Measurements from ENCODE around the gene GRPEL2.

GRPEL2 gene, protein sequence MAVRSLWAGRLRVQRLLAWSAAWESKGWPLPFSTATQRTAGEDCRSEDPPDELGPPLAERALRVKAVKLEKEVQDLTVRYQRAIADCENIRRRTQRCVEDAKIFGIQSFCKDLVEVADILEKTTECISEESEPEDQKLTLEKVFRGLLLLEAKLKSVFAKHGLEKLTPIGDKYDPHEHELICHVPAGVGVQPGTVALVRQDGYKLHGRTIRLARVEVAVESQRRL

DNA sequence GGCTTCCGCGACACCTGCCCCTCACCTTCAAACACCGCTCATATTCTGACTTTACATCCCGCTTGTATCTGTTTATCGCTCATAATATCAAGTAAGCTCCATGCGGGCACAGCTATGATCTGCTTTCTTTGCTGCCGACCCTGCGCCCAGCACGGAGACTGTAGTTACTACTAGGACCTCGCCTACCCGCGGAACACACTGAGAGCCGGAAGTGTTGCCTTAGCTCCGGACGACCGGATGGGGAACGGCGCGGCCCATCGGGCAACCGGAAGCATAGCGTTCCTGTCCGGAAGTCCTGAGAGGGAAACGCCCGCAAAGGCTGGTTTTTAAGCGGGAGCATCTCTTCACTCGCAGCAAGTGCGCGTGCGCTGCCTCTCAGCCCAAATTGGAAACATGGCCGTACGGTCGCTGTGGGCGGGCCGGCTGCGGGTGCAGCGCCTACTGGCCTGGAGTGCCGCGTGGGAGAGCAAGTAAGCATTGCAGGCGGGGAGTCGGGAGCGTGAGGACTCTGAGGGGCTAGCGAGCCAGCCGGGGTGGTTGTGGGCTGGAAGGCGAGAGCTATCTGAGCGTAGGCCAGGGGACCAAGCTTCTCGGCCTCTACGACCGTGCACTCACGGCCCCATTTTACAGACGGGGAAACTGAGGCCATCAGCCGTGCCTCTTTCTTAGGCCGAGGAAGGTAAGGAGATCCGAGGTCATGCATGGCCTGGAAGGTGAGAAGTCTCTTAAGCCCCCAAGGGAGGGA, at the start of gene GRPEL2:
Gene GRPEL2, plus strand, starts transcription at position 353 of the 745 bp plus-strand sequence. Its CDS starts 41 bp downstream, at position 394.
- DNase-seq (ENCODE audit: low read depth, low spot score), result peak; percentile 97

DNA sequence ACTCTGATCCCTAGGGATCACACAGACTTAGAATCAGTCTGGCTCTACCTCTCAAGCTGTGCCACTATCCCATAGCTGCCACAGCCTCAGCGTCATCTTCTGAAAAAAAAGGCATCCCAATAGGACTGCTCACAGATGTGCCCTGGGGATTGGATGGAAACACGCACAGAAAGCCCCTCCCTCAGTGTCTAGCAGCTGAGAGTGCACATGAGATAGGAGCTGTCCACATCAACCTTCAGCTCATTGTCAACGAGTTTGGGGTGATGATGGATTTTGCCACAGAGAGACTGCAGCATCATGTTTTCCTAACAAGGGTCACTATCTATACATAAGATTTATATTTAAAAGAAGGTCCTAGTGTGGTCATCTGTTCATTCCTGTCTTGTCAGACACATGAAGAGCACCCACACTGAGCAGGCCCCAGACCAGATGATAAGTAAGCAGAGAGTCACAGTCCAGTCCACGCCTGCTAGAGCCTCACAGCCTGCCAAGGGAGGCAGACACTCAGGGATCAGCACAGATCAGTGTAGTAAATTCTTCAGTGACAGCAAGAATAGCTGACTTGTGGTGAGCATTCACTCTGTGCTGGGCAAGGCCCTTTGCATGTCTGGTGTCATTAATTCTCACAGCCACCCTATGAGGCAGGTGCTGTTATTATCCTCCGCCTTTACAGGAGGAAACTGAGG, 47.8 kb upstream of the GRPEL2 start:
- no peak for DNase-seq (ENCODE audit: low read depth, low spot score)

DNA sequence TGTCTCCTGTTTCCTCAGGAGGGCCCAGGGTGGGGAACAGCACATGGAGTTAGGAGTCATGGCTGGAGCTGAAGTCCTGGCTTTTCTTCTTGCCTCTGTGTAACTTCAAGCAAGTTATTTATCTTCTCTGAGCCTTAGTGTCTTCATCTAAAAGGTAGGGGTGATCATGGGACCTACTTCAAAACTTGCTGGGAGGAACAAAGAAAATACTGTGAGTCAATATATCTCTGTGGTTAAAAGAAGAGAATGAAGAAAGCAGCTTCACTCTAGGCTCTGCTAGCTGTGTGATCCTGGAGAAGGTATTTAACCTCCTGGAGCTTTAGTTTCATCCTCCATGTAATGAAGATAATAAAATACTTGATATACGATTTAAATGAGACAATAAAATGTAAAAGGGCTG, 47.1 kb upstream of the GRPEL2 start:
- DNase-seq (ENCODE audit: low read depth, low spot score), result no peak

DNA sequence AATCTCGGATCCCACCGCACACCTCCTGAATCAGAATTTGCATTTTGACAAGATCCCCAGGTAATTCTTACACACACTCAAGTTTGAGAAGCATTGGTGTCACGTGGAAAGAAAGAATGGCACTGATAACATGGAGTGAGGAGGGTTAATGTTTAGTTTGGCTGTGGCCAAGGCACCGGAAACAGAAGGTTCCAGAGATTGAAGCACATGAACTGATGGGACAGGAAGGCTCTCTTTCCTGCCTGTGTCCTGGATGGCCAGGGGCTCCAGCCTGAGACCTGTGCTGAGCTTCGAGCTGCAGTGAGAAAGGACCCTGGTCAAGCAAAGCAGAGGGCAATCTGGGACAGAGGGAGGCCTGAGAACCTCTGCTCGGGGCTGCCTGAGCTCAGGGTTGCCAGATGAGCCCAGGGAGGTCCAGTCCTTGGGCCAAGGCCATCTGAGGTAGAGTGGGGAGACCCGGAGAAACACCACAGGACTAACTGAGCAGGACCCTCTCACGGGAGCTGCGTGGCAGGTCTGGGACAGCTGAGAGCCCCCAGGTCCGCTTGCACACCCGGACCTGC, 46.4 kb upstream of the GRPEL2 start:
- DNase-seq (ENCODE audit: low read depth, low spot score), result no peak

DNA sequence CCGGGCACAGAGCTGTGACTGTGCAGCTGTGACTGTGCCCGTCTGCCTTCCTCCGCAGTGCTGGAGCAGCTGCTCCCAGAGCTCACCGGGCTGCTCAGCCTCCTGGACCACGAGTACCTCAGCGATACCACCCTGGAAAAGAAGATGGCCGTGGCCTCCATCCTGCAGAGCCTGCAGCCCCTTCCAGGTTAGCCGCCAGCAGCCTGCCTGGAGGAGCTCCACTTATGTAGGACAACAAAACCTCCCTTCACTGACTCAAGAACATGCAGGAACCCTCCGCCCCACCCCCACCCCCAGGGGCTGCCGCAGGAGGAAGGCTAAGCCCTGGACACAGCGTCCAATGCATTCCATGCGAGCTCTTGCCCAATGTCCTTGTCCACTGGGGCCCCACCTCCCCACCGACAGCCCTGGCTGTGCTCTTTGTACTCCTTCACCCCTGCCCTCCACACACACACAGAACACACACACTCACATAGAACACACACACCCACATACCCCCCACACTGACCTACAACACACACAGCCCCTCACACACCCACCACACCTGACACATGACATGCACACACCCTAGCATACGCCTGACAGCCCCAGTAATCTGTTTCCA, 45.7 kb upstream of the GRPEL2 start:
- peak; percentile 27 for DNase-seq (ENCODE audit: low read depth, low spot score)

DNA sequence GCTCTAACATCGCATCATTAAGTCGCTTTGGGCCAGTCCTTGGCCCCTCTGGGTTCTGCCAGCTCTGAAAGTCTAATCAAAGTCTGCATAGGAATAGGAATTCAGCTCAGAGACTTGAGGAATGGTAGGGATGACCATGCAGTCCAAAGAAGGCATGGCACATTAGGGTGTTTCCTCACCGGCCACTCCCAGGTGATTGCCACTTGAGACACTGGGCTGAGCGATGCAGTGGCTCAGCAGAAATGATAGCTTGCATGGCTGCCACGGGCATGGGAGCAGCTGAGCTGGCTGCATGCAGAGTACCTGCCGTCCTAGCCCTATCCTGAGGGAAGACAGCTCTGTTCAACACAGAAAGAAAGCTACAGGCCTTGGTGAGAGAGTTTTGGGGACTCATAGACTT, 44.9 kb upstream of the GRPEL2 start:
- DNase-seq (ENCODE audit: low read depth, low spot score), result no peak

DNA sequence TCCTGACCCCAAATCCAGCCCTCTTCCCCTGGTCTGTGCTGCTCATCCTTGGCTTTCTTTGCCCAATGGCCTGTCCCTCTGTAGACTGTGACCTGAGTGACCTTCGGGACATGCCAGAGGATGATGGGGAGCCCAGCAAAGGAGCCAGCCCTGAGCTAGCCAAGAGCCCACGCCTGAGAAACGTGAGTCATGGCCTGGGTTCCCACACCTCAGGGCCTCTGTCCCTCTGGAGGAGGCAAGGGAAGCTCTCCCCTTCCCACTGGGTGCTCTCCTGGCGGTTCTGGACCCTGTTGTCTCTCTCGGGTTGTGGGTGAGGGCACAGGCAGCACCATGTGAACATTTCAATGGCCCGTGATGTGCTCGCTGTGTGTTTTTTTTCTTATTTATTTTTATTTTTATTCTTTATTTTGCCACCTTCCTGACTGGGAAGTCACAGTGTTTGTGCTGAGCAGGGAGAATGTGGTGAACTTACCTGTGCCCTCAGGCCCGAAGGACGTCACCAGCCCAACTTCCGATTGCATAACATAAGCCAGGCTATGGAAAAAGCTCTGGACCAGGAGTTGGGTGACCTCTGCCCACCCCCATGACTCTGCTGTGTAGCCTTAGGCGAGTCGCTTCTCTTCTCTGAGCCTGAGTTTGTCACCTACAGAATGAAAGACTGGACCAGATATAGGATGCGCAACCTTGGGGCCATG, 44.1 kb upstream of the GRPEL2 start:
- peak; percentile 32 for DNase-seq (ENCODE audit: low read depth, low spot score)

DNA sequence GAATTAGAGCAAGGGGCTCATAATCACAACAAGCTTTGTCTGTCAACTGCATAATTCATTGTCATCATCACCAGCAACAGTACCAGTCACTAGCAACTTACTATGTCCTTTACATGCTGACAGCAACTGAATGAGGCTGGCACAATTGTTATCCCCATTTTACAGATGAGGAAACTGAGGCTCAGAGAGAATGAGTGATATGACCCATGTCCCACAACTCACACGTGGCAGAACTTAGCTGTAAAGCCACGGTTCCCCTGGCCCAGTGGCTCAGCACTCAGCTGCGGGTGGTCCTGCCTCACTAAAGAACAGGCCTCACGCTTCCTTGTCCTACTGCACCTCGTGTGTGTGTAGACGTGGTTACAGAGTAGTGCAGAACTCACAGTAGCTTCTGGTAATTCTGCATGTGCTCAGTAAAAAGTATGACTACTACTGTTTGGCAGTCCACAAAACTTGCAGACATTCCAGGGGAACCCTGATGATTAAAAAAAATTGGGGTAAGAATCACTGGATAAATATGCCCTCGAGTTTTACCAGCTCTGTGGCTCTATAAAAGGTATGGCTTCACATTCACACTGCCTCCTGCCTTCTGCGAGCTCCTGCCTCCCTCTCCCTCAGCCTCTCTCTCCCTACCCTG, 43.4 kb upstream of the GRPEL2 start:
- no peak for DNase-seq (ENCODE audit: low read depth, low spot score)

DNA sequence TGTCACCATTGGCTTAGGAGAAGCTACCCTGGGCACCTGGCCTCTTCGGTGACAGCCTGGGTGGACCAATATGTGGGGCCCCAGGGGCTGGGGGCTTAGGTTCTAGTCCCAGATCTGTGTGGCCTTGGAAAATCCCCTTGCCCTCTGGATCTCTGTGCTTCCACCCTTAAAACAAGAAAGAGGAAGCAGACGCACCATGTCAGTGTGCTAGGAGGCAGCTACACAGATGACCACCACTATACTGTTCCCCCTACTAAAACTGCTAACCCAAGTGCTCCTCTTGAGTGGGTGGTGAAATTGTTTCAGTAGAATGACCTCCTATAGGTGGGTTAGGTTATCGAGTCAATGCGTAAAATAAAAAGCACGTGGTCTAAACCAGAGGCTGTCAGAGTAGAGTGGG, 42.7 kb upstream of the GRPEL2 start:
- DNase-seq (ENCODE audit: low read depth, low spot score), result no peak

DNA sequence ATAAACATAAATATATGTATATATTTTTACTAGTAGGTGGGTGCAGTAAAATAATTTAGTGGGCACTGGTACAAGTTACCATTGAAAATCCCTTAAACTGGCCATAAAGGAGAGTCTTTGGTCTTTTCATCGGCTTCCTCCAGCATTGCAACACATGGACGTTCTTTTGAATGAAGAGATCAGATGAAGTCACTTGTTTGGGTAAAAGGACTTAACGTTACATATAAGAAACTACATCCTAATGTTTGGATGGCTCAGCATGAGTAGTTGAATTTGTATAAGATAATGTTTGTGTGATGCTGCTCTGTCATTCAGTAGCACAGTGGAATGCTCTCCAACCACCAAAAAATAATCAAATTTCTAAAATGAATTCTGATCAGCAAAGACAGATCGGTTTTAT, 42.1 kb upstream of the GRPEL2 start:
- DNase-seq (ENCODE audit: low read depth, low spot score), result no peak

DNA sequence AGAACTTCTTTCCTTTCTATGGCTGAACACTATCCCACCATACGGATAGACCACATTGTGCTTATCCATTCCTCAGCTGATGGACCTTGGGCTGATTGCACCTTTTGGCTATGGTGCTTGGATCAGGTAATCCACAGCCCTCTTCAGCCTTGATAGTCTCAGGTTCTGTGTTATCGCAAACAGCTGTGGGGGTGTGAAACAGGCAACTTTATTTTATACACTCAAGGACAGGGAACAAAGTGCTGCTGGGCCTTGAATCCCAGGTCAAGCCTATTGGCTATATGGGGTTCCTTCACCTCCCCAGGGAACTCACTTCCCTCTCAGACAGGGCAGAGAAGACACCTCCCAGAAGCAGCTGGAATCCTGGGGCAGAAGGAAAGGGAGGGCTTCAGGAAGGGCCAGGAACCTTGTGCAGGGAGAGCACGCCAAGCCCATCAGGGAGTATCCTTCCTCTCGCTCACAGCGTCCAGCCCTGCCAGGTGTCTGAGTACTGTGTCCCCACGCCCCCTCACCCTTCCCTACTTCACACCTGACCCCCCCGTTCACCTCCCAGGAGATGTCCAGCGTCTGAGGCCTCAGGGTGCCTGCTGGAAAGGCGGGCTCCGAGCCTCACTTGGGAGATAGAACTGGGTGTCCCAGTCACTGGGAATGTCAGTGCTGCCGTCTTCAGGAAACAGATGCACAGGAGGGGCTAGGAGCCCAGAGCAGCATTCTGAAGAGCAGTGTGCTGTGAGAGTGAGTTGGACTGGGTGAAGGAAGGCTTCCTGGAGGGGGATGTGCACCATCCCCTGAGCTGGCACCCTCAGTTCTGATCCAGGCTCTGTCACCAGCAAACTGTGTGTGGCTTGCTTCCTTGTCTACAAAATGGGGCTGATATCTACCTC, 40.9 kb upstream of the GRPEL2 start:
- no peak for DNase-seq (ENCODE audit: low read depth, low spot score)

DNA sequence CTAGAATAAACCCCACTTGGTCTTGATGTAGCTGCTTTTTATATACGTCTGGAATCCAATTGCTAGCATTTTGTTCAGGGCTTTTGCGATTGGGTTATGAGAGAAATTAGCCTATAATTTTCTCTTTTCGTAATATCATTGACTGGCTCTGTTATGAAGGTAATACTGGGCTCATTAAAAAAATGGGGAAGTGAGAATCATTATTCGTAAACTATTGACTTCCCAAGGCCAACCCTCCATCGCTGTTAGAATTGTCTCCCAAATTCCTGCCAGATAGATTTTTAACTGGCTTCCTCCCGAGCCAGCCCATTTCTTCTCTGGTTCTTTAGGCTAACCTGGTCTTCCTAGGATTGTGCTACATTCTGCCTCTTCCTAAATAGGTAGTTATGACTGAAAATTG, 35.9 kb upstream of the GRPEL2 start:
- DNase-seq (ENCODE audit: low read depth, low spot score), result no peak

DNA sequence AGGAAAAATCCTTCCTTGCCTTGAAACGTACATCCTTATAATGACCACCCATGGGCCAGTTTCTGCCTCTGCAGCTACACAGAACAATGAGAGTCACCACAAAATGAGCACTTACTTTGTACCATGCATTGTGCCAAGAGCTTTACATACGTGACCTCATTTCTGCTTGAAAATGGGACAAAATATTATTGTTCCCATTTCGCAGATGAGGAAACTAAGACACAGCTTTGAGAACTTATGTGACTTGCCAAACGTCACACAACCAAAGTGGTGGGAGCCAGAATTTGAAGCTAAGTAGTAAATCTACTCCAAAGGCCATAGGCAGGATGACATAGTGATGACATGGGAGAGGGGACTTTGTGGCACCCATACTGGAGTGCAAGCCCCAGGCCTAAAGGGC, 34.8 kb upstream of the GRPEL2 start:
- no peak for DNase-seq (ENCODE audit: low read depth, low spot score)

DNA sequence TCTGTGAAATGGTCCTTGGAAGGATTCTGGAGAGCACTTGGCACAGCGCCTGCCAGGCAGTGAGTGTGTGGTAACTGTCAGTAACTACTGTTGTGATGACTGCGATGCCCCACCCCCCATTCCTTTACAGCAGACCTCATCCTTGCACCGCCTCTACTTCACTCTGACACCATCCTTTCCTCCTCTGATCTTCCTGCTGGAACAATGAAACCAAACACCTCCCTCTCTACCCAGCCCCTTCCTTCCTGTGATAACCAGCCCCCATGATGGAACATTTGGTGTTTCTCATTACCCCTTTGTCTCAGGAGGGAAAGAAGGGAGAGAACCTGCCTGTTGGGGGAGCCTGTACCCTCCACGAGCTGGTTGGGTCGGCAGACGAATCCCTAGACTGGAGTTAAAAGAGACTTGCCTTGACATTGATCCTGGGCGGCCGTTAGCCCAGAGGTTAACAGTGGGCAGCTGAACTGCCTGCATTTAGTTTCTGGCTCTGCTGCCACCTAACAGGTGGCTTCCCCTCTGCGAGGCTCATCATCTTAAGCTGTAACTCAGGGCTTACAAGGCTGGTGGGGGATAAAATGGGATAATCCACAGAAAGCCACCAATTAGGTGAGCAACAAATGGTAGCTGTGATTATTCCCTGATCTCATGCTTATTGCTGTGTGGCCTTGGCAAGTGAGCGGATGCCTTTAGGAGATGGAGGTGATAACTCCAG, 34.2 kb upstream of the GRPEL2 start:
- peak; percentile 42 for DNase-seq (ENCODE audit: low read depth, low spot score)

DNA sequence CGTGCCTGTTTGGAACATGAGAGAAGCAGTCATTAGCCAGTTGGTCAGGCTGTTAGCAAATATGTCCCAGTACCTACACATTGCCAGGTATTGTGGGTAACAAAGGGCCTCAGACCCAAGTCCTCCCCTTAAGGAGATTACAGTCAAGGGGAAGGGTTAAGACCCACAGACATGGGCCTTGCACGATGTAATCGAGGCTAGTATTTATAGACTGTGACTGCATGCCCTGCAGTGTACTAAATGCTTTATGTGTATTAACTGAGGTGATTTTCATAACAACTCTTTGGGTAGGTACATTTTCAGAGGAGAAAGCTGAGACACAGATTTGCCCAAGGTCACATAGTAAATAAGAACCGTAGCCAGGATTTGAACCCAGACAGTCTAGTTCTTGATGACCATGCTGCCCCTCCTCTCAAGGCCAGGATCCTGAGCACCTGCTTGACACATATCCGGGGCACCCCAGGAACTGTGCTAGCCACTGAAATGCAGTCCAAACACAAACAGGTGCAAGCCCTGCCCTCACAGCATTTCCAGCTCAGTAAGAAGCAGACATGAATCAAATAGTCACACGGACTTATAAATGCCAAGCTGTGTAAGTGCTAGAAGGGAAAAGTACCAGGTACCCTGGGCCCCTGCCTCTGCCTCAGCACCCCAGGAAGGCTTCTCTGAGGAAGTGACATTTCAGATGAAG, 32.0 kb upstream of the GRPEL2 start:
- no peak for DNase-seq (ENCODE audit: low read depth, low spot score)

DNA sequence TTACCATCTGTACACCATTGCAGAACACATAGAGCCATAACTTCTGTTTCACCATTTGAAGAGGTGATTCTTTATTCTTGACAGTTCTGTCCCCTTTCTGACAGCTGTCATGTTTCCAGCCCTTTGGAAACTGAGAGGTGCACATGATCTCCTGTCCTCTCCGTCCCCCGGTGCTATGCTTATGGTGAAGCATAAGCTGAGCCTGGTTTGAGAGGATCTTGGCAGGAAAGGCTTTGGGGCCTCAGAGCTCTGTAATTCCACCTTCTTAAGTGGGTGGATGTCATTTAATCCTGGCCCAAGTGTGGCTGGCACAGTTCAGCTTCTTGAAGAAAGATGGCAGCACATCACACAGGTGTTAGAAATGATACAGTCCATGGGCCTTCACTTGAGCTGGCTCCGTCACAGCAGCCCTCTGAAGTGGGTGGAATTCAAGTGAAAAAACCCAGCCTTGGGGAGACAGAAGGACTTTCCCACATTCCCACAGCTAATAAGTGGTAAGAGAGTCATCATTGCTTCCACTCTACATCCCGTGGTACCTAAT, 30.7 kb upstream of the GRPEL2 start:
- no peak for DNase-seq (ENCODE audit: low read depth, low spot score)

DNA sequence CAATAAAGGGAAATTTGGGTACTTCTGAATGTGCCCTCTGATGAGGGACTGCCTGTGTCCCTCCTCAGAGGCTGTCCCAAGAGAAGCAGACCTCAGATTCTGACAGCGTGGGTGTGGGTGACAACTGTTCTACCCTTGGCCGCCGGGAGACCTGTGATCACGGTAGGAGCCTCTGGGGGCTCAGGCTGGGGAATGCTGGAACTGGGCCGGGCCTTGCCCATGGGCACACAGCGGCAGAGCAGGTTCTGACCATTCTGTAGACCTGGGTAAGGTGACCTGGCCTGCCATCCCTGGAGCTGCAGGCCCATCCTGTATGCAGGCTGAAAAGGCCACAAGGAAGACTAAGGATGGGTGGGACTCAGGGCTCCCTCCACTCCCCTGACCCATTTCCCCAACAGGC, 29.5 kb upstream of the GRPEL2 start:
- no peak for DNase-seq (ENCODE audit: low read depth, low spot score)

DNA sequence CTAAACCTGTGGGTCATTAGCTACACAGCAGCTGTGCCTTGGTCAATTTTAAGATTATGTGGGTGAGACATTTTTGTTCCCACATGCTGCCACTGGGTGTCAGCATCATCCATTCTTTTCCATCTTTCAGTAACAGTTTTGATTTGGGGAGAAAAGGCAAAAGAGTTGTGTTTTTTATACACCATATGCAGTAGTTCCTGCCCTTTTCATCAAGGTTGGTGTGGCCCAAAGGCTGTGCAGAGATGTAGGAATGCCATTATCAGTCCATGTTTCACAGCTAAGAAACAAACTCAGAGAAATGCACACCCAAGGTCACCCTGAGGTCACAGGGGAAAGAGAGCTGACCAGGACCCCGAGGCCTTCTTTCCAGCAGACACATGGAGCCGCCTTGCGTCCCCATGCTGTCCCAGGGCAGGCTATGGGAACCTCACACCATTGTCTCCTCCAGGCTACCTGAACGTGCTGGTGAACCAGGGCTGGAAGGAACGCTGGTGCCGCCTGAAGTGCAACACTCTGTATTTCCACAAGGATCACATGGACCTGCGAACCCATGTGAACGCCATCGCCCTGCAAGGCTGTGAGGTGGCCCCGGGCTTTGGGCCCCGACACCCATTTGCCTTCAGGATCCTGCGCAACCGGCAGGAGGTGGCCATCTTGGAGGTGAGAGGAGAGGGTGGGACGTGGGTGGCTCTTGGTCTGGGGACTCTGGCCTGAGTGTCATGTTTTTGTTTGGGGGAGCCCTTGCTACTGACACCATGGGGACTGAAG, 27.8 kb upstream of the GRPEL2 start:
- DNase-seq (ENCODE audit: low read depth, low spot score), result peak; percentile 30

Measured in ELF-1 (cell line).